ENCODE measurements around the gene SLC7A9.

Gene SLC7A9

DNA sequence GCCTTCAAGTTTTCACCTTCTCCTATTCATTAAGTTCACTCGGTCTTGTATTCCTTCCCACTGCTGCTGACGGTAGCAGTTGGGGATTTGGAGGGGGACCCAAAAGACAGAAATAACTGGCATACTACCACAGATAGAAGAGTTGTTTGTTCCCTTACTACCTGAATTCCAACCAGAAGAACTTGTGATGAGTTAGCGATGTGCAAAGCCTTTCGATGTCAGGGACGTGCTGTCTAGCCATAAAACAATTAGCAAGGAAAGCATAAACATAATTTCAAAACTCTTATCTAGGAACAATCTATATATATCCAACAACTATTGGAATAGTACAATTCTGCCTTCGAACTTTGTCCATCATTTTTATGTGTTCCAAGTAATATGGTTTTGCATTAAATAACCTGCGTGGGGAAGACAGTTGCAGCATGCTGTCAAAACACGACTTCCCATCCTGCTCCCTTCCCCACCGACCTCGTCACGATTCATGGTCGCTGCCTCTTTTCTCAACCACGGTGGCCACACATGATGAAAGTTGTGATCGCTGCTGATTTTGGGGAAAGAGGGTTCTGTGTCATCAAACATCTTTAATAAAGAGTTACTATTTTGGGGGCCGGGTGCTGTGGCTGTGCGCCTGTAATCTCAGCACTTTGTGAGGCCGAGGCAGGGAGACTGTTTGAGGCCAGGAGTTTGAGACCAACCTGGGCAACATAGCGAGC, 3.8 kb upstream of the SLC7A9 start:
- TF ChIP-seq REST (IDR thresholded peaks at IDR 0.05; ENCODE audit: insufficient read depth in 1 of 2, low read depth in 2 of 2, low read length in 2 of 2) = no peak
- no peak for TF ChIP-seq TAF1 (IDR thresholded peaks at IDR 0.05; ENCODE audit: borderline replicate concordance, insufficient read depth, low read length)
- TF ChIP-seq SIN3A (IDR thresholded peaks at IDR 0.05; ENCODE audit: borderline replicate concordance, insufficient read depth, low read length) = no peak
- TF ChIP-seq POLR2AphosphoS5 (IDR thresholded peaks at IDR 0.05; ENCODE audit: low read depth, low read length) = no peak
- no peak for TF ChIP-seq FOXP2 (optimal IDR thresholded peaks at IDR 0.05; ENCODE audit: borderline replicate concordance, extremely low read depth, extremely low read length, insufficient read depth)

GRCh38 chr19:32872391-32872790, 2.8 kb upstream of the SLC7A9 start:
- TF ChIP-seq REST (IDR thresholded peaks at IDR 0.05; ENCODE audit: insufficient read depth in 1 of 2, low read depth in 2 of 2, low read length in 2 of 2) = no peak
- TF ChIP-seq TAF1 (IDR thresholded peaks at IDR 0.05; ENCODE audit: borderline replicate concordance, insufficient read depth, low read length) = no peak
- TF ChIP-seq SIN3A (IDR thresholded peaks at IDR 0.05; ENCODE audit: borderline replicate concordance, insufficient read depth, low read length) = no peak
- TF ChIP-seq POLR2AphosphoS5 (IDR thresholded peaks at IDR 0.05; ENCODE audit: low read depth, low read length) = no peak
- no peak for TF ChIP-seq FOXP2 (optimal IDR thresholded peaks at IDR 0.05; ENCODE audit: borderline replicate concordance, extremely low read depth, extremely low read length, insufficient read depth)

- TF ChIP-seq TAF1 (IDR thresholded peaks at IDR 0.05; ENCODE audit: borderline replicate concordance, insufficient read depth, low read length) = no peak
- TF ChIP-seq REST (IDR thresholded peaks at IDR 0.05; ENCODE audit: insufficient read depth in 1 of 2, low read depth in 2 of 2, low read length in 2 of 2) = no peak
- TF ChIP-seq POLR2AphosphoS5 (IDR thresholded peaks at IDR 0.05; ENCODE audit: low read depth, low read length) = no peak
- TF ChIP-seq SIN3A (IDR thresholded peaks at IDR 0.05; ENCODE audit: borderline replicate concordance, insufficient read depth, low read length) = no peak
- no peak for TF ChIP-seq FOXP2 (optimal IDR thresholded peaks at IDR 0.05; ENCODE audit: borderline replicate concordance, extremely low read depth, extremely low read length, insufficient read depth)
These were observed 1.4 kb upstream of the SLC7A9 start for GRCh38 chr19:32870981-32871451.

DNA sequence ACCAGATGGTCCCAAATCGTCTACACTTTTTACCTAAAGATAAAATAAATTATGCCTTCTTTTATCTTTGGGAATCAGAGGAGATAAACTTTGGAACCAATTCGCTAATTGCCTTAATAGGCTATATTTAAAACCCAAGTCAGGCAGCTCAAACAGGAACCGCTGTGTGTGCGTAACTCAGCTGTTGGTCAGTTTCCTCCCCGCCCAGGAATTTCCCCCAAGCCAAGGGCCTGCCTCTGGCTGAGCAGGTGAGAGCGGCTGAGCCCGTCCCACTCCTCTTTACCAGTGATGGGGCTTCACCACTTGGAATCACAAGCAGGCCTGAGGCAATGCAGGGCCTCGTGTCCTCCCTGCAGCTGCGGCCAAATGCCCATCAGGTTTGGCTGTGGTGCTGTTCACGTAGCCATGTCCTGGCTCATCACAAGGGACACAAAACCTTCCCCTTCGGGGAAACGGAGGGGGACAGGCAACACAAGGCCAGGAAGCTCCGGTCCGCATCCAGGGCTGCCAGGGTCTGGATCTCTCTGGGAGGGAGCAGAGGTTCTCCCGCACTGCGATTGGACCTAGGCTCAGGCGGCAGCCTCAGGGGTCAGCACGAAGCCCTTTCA, 503 bp upstream of the SLC7A9 start:
- TF ChIP-seq SIN3A (IDR thresholded peaks at IDR 0.05; ENCODE audit: borderline replicate concordance, insufficient read depth, low read length) (no peak), POLR2AphosphoS5 (IDR thresholded peaks at IDR 0.05; ENCODE audit: low read depth, low read length) (no peak)

GRCh38 chr19:32868206-32868950, 1.2 kb downstream of the SLC7A9 start:
- TF ChIP-seq POLR2AphosphoS5 (IDR thresholded peaks at IDR 0.05; ENCODE audit: low read depth, low read length) = no peak
- no peak for TF ChIP-seq SIN3A (IDR thresholded peaks at IDR 0.05; ENCODE audit: borderline replicate concordance, insufficient read depth, low read length)
- no peak for TF ChIP-seq FOXP2 (optimal IDR thresholded peaks at IDR 0.05; ENCODE audit: borderline replicate concordance, extremely low read depth, extremely low read length, insufficient read depth)
- TF ChIP-seq REST (IDR thresholded peaks at IDR 0.05; ENCODE audit: insufficient read depth in 1 of 2, low read depth in 2 of 2, low read length in 2 of 2) = no peak
- TF ChIP-seq TAF1 (IDR thresholded peaks at IDR 0.05; ENCODE audit: borderline replicate concordance, insufficient read depth, low read length) = no peak
